ENCODE results near the gene TMEM100. TPM values are rescaled to one million over a fixed set of nuclear protein-coding genes. Genes with fewer than 3 reads are reported as not detected.

Gene TMEM100
- polyA plus RNA-seq, 1 donor from 2014 or later, result not detected

DNA sequence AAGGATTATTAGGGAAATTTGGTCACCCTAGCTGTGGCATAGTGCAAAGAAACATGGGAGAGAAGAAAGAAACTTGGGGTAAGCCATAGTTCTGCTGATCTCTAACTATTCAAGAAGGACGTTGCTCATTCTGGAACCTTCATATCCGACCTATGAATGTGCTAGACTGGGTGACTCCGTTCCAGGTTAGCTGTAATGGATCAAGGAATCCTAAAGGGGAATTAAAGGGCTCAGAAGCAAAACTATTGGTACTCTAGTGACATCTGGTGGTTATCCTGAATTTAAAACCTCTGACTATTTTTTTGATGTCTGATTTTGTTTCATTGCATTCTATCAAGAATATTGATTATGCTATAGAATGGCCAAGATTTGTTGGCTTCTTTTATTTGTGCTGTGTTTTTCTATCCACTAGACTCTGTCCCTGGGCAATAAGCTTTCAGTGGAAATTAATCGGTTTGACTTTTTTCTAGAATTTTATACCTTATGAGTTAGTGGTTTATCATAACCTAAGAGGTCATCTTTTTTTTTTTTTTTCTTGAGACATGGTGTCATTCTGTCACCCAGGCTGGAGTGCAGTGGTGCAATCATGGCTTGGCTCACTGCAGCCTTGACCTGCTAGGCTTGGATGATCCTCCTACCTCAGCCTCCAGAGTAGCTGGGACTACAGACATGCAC lies 47.7 kb upstream of the TMEM100 start:
- Histone ChIP-seq H4K20me1 (ENCODE audit: insufficient read depth) (no peaks in the 10 kb centered on the region), H2AFZ (ENCODE audit: low read depth, low read length) (no peak overlapping the region), H3F3A (ENCODE audit: insufficient read depth, low read length, poor library complexity, severe bottlenecking) (no peaks in the 10 kb centered on the region), H3K36me3 (ENCODE audit: insufficient read depth, low read length) (no peaks in the 10 kb centered on the region), H3K27ac (ENCODE audit: low read length) (no peak overlapping the region), H3K79me2 (replicated peaks; ENCODE audit: insufficient read depth, low read length) (no peaks in the 10 kb centered on the region), H3K9ac (ENCODE audit: low read length) (no peak overlapping the region), H3K27me3 (ENCODE audit: insufficient read depth, low read depth, low read length) (no peaks in the 10 kb centered on the region), H3K9me2 (ENCODE audit: insufficient read depth, low read length) (no peaks in the 10 kb centered on the region), H3K9me3 (ENCODE audit: low read length) (no peaks in the 10 kb centered on the region), H3K4me3 (ENCODE audit: low read length) (no peak overlapping the region), H3K4me2 (ENCODE audit: low read length) (no peak overlapping the region)
- TF ChIP-seq, protein P1, sequence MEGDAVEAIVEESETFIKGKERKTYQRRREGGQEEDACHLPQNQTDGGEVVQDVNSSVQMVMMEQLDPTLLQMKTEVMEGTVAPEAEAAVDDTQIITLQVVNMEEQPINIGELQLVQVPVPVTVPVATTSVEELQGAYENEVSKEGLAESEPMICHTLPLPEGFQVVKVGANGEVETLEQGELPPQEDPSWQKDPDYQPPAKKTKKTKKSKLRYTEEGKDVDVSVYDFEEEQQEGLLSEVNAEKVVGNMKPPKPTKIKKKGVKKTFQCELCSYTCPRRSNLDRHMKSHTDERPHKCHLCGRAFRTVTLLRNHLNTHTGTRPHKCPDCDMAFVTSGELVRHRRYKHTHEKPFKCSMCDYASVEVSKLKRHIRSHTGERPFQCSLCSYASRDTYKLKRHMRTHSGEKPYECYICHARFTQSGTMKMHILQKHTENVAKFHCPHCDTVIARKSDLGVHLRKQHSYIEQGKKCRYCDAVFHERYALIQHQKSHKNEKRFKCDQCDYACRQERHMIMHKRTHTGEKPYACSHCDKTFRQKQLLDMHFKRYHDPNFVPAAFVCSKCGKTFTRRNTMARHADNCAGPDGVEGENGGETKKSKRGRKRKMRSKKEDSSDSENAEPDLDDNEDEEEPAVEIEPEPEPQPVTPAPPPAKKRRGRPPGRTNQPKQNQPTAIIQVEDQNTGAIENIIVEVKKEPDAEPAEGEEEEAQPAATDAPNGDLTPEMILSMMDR (IDR thresholded peaks at IDR 0.05; ENCODE audit: poor library complexity, severe bottlenecking), result peak; percentile 87
- TF ChIP-seq SMC3 (conservative IDR thresholded peaks at IDR 0.05; ENCODE audit: poor library complexity), result peak; percentile 94
- no peak for TF ChIP-seq TAF1 (IDR thresholded peaks at IDR 0.05; ENCODE audit: low read depth)
- peak; percentile 88 for TF ChIP-seq RAD21 (conservative IDR thresholded peaks at IDR 0.05)

DNA sequence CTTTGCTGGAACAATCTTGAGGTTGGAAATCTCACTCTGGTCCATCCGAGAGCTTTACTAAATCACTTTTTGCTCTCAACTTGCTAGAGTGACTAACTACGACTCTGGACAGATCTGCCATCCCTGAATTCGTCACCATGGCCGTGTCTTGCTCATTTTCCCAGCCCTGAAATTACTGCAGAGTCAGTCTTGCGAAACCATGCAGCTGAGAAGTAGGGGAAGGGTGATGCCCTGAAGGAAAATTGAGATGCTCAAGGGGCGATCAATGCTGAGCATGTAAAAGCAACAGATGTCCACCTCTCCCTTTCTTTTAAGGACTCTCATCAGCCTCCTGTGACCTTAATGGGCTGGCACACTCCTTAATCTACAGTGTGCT lies 46.9 kb upstream of the TMEM100 start:
- Histone ChIP-seq H3K27ac (ENCODE audit: low read length) (no peak overlapping the region), H3K9me2 (ENCODE audit: insufficient read depth, low read length) (no peaks in the 10 kb centered on the region), H3F3A (ENCODE audit: insufficient read depth, low read length, poor library complexity, severe bottlenecking) (no peaks in the 10 kb centered on the region), H3K9me3 (ENCODE audit: low read length) (no peaks in the 10 kb centered on the region), H4K20me1 (ENCODE audit: insufficient read depth) (no peaks in the 10 kb centered on the region), H3K4me2 (ENCODE audit: low read length) (no peak overlapping the region), H3K4me3 (ENCODE audit: low read length) (no peak overlapping the region), H3K36me3 (ENCODE audit: insufficient read depth, low read length) (no peaks in the 10 kb centered on the region), H3K9ac (ENCODE audit: low read length) (no peak overlapping the region), H2AFZ (ENCODE audit: low read depth, low read length) (no peak overlapping the region), H3K79me2 (replicated peaks; ENCODE audit: insufficient read depth, low read length) (no peaks in the 10 kb centered on the region), H3K27me3 (ENCODE audit: insufficient read depth, low read depth, low read length) (no peaks in the 10 kb centered on the region)
- TF ChIP-seq EZH2 (IDR thresholded peaks at IDR 0.05; ENCODE audit: borderline replicate concordance, insufficient read depth, low read length, poor library complexity, severe bottlenecking) (no peak), RAD21 (conservative IDR thresholded peaks at IDR 0.05) (no peak), MXI1 (conservative IDR thresholded peaks at IDR 0.05; ENCODE audit: poor library complexity, severe bottlenecking) (no peak), POLR2AphosphoS5 (IDR thresholded peaks at IDR 0.05) (no peak), EP300 (conservative IDR thresholded peaks at IDR 0.05; ENCODE audit: poor library complexity, severe bottlenecking) (no peak), SMC3 (conservative IDR thresholded peaks at IDR 0.05; ENCODE audit: poor library complexity) (no peak), TAF1 (IDR thresholded peaks at IDR 0.05; ENCODE audit: low read depth) (no peak)
- TF ChIP-seq, protein P2, sequence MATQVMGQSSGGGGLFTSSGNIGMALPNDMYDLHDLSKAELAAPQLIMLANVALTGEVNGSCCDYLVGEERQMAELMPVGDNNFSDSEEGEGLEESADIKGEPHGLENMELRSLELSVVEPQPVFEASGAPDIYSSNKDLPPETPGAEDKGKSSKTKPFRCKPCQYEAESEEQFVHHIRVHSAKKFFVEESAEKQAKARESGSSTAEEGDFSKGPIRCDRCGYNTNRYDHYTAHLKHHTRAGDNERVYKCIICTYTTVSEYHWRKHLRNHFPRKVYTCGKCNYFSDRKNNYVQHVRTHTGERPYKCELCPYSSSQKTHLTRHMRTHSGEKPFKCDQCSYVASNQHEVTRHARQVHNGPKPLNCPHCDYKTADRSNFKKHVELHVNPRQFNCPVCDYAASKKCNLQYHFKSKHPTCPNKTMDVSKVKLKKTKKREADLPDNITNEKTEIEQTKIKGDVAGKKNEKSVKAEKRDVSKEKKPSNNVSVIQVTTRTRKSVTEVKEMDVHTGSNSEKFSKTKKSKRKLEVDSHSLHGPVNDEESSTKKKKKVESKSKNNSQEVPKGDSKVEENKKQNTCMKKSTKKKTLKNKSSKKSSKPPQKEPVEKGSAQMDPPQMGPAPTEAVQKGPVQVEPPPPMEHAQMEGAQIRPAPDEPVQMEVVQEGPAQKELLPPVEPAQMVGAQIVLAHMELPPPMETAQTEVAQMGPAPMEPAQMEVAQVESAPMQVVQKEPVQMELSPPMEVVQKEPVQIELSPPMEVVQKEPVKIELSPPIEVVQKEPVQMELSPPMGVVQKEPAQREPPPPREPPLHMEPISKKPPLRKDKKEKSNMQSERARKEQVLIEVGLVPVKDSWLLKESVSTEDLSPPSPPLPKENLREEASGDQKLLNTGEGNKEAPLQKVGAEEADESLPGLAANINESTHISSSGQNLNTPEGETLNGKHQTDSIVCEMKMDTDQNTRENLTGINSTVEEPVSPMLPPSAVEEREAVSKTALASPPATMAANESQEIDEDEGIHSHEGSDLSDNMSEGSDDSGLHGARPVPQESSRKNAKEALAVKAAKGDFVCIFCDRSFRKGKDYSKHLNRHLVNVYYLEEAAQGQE (IDR thresholded peaks at IDR 0.05; ENCODE audit: borderline replicate concordance), result no peak
- TF ChIP-seq, protein P1 (IDR thresholded peaks at IDR 0.05; ENCODE audit: poor library complexity, severe bottlenecking), result no peak
